ENCODE measurements around the gene UTRN.

DNA sequence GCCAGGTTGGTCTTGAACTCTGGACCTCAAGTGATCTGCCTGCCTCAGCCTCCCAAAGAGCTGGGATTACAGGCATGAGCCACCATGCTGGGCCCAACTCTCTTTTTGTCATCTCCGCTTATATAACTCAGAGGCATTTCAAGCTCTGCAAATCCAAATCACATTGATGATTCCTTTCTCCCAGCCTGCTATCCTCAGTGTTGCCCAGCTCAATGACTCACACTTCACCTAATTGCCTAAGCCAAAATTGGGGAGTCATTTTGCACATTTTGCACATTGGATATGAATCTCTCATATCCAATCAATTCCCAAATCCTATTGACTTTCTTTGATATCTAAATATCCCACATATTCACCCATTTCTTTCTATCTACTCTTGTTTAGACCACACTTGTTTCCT, 3.9 kb downstream of the UTRN start:
- TF ChIP-seq, protein P1, sequence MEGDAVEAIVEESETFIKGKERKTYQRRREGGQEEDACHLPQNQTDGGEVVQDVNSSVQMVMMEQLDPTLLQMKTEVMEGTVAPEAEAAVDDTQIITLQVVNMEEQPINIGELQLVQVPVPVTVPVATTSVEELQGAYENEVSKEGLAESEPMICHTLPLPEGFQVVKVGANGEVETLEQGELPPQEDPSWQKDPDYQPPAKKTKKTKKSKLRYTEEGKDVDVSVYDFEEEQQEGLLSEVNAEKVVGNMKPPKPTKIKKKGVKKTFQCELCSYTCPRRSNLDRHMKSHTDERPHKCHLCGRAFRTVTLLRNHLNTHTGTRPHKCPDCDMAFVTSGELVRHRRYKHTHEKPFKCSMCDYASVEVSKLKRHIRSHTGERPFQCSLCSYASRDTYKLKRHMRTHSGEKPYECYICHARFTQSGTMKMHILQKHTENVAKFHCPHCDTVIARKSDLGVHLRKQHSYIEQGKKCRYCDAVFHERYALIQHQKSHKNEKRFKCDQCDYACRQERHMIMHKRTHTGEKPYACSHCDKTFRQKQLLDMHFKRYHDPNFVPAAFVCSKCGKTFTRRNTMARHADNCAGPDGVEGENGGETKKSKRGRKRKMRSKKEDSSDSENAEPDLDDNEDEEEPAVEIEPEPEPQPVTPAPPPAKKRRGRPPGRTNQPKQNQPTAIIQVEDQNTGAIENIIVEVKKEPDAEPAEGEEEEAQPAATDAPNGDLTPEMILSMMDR (conservative IDR thresholded peaks at IDR 0.05; ENCODE audit: low read depth in 2 of 2): no peak
- TF ChIP-seq, protein P2, sequence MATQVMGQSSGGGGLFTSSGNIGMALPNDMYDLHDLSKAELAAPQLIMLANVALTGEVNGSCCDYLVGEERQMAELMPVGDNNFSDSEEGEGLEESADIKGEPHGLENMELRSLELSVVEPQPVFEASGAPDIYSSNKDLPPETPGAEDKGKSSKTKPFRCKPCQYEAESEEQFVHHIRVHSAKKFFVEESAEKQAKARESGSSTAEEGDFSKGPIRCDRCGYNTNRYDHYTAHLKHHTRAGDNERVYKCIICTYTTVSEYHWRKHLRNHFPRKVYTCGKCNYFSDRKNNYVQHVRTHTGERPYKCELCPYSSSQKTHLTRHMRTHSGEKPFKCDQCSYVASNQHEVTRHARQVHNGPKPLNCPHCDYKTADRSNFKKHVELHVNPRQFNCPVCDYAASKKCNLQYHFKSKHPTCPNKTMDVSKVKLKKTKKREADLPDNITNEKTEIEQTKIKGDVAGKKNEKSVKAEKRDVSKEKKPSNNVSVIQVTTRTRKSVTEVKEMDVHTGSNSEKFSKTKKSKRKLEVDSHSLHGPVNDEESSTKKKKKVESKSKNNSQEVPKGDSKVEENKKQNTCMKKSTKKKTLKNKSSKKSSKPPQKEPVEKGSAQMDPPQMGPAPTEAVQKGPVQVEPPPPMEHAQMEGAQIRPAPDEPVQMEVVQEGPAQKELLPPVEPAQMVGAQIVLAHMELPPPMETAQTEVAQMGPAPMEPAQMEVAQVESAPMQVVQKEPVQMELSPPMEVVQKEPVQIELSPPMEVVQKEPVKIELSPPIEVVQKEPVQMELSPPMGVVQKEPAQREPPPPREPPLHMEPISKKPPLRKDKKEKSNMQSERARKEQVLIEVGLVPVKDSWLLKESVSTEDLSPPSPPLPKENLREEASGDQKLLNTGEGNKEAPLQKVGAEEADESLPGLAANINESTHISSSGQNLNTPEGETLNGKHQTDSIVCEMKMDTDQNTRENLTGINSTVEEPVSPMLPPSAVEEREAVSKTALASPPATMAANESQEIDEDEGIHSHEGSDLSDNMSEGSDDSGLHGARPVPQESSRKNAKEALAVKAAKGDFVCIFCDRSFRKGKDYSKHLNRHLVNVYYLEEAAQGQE (IDR thresholded peaks at IDR 0.05; ENCODE audit: unreplicated experiment): no peak
- TF ChIP-seq NANOG (IDR thresholded peaks at IDR 0.05; ENCODE audit: borderline replicate concordance) (no peak), POLR2AphosphoS5 (IDR thresholded peaks at IDR 0.05; ENCODE audit: low read depth) (no peak), EZH2 (IDR thresholded peaks at IDR 0.05; ENCODE audit: low read depth, unreplicated experiment) (no peak), ZNF331 (CRISPR knock-in tag; IDR thresholded peaks at IDR 0.05; ENCODE audit: low read depth) (no peak), EZH2phosphoT487 (IDR thresholded peaks at IDR 0.05; ENCODE audit: unreplicated experiment) (no peak), JUNB (IDR thresholded peaks at IDR 0.05; ENCODE audit: unreplicated experiment) (no peak), CREB1 (CRISPR knock-in tag; IDR thresholded peaks at IDR 0.05; ENCODE audit: low read depth) (no peak), STAT1 (IDR thresholded peaks at IDR 0.05; ENCODE audit: unreplicated experiment) (no peak), ZNF114 (CRISPR knock-in tag; IDR thresholded peaks at IDR 0.05) (no peak)
- TF ChIP-seq, protein P3, sequence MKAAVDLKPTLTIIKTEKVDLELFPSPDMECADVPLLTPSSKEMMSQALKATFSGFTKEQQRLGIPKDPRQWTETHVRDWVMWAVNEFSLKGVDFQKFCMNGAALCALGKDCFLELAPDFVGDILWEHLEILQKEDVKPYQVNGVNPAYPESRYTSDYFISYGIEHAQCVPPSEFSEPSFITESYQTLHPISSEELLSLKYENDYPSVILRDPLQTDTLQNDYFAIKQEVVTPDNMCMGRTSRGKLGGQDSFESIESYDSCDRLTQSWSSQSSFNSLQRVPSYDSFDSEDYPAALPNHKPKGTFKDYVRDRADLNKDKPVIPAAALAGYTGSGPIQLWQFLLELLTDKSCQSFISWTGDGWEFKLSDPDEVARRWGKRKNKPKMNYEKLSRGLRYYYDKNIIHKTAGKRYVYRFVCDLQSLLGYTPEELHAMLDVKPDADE (IDR thresholded peaks at IDR 0.05): no peak
- TF ChIP-seq, protein P4, sequence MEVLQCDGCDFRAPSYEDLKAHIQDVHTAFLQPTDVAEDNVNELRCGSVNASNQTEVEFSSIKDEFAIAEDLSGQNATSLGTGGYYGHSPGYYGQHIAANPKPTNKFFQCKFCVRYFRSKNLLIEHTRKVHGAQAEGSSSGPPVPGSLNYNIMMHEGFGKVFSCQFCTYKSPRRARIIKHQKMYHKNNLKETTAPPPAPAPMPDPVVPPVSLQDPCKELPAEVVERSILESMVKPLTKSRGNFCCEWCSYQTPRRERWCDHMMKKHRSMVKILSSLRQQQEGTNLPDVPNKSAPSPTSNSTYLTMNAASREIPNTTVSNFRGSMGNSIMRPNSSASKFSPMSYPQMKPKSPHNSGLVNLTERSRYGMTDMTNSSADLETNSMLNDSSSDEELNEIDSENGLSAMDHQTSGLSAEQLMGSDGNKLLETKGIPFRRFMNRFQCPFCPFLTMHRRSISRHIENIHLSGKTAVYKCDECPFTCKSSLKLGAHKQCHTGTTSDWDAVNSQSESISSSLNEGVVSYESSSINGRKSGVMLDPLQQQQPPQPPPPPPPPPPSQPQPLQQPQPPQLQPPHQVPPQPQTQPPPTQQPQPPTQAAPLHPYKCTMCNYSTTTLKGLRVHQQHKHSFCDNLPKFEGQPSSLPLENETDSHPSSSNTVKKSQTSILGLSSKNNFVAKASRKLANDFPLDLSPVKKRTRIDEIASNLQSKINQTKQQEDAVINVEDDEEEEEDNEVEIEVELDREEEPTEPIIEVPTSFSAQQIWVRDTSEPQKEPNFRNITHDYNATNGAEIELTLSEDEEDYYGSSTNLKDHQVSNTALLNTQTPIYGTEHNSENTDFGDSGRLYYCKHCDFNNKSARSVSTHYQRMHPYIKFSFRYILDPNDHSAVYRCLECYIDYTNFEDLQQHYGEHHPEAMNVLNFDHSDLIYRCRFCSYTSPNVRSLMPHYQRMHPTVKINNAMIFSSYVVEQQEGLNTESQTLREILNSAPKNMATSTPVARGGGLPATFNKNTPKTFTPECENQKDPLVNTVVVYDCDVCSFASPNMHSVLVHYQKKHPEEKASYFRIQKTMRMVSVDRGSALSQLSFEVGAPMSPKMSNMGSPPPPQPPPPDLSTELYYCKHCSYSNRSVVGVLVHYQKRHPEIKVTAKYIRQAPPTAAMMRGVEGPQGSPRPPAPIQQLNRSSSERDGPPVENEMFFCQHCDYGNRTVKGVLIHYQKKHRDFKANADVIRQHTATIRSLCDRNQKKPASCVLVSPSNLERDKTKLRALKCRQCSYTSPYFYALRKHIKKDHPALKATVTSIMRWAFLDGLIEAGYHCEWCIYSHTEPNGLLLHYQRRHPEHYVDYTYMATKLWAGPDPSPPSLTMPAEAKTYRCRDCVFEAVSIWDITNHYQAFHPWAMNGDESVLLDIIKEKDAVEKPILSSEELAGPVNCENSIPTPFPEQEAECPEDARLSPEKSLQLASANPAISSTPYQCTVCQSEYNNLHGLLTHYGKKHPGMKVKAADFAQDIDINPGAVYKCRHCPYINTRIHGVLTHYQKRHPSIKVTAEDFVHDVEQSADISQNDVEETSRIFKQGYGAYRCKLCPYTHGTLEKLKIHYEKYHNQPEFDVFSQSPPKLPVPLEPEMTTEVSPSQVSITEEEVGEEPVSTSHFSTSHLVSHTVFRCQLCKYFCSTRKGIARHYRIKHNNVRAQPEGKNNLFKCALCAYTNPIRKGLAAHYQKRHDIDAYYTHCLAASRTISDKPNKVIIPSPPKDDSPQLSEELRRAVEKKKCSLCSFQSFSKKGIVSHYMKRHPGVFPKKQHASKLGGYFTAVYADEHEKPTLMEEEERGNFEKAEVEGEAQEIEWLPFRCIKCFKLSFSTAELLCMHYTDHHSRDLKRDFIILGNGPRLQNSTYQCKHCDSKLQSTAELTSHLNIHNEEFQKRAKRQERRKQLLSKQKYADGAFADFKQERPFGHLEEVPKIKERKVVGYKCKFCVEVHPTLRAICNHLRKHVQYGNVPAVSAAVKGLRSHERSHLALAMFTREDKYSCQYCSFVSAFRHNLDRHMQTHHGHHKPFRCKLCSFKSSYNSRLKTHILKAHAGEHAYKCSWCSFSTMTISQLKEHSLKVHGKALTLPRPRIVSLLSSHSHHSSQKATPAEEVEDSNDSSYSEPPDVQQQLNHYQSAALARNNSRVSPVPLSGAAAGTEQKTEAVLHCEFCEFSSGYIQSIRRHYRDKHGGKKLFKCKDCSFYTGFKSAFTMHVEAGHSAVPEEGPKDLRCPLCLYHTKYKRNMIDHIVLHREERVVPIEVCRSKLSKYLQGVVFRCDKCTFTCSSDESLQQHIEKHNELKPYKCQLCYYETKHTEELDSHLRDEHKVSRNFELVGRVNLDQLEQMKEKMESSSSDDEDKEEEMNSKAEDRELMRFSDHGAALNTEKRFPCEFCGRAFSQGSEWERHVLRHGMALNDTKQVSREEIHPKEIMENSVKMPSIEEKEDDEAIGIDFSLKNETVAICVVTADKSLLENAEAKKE (CRISPR knock-in tag; IDR thresholded peaks at IDR 0.05): no peak

All from GM23338 (cell line).